IMR-90 (cell line): ENCODE data around the gene RIPK1. TPM values are rescaled to one million over a fixed set of nuclear protein-coding genes. Genes with fewer than 3 reads are reported as not detected.
A peak's percentile ranks its signal among the peaks of the same experiment; 100 is the strongest.

ENCODE experiments used
- ATAC-seq: fragments of 200-7000 bp; cut with Tn5 transposase; 2 replicates; pipeline ENCODE4 v1.9.1; 2020; ENCODE audit warnings: low read depth, mild to moderate bottlenecking, moderate library complexity
- BruUV-seq: library from RNA; stranded (reverse); fragments of 400-500 nt; replicated peaks from 2 replicates; lab custom pipeline; 2021; lab: Mats Ljungman, UMichigan
- CTCF ChIA-PET: fragments of 300-600 bp; formaldehyde crosslinking; extraction: SDS; loops from one replicate; lab custom pipeline; 2021; ENCODE audit warnings: antibody characterized with exemption; lab: Yijun Ruan, JAX
- POLR2A ChIA-PET: fragments of 300-600 bp; sonication (Branson Sonifier 250); formaldehyde crosslinking; loops from one replicate; lab custom pipeline; 2022; ENCODE audit warnings: antibody characterized with exemption; ENCODE audit not compliant: unreplicated experiment; lab: Charles Lee
- DNase-seq: peaks from one replicate; pipeline ENCODE4 v3.0.0; 2013
- H2AFZ ChIP-seq: replicated peaks from 2 replicates; pipeline ENCODE3; 2013; ENCODE audit warnings: low read length, mild to moderate bottlenecking; ENCODE audit not compliant: poor library complexity
- H2AK5ac ChIP-seq: 2 replicates; pipeline ENCODE4 v1.6.1; 2013; ENCODE audit warnings: low read depth, low read length, inconsistent platforms
- H2AK9ac ChIP-seq: replicated peaks from 2 replicates; pipeline ENCODE3; 2013; ENCODE audit warnings: mild to moderate bottlenecking, low read depth, low read length, moderate library complexity; ENCODE audit not compliant: poor library complexity
- H2BK120ac ChIP-seq: 2 replicates; pipeline ENCODE4 v1.6.1; 2013; ENCODE audit warnings: low read depth, low read length, inconsistent platforms
- H2BK15ac ChIP-seq: 3 replicates; pipeline ENCODE4 v1.6.1; 2013; ENCODE audit warnings: low read depth, low read length, inconsistent platforms
- H2BK20ac ChIP-seq: 2 replicates; pipeline ENCODE4 v1.6.1; 2013; ENCODE audit warnings: low read depth, mild to moderate bottlenecking, inconsistent platforms, low read length, moderate library complexity
- H2BK5ac ChIP-seq: 2 replicates; pipeline ENCODE4 v1.6.1; 2013; ENCODE audit warnings: mild to moderate bottlenecking, low read depth, low read length, inconsistent platforms; ENCODE audit not compliant: poor library complexity, severe bottlenecking
- H3K14ac ChIP-seq: replicated peaks from 2 replicates; pipeline ENCODE4 v1.6.1; 2013; ENCODE audit warnings: low read depth, low read length, inconsistent platforms
- H3K18ac ChIP-seq: 2 replicates; pipeline ENCODE4 v1.6.1; 2013; ENCODE audit warnings: low read depth, low read length, control low read depth
- H3K23ac ChIP-seq: 2 replicates; pipeline ENCODE4 v1.6.1; 2013; ENCODE audit warnings: low read depth, low read length, inconsistent platforms
- H3K27ac ChIP-seq: 2 replicates; pipeline ENCODE4 v1.5.1; 2013; ENCODE audit warnings: mild to moderate bottlenecking, control low read depth, low read length; ENCODE audit not compliant: insufficient read depth
- H3K27me3 ChIP-seq: 2 replicates; pipeline ENCODE4 v1.6.1; 2013; ENCODE audit warnings: low read length; ENCODE audit not compliant: control insufficient read depth, insufficient read depth
- H3K36me3 ChIP-seq: 2 replicates; pipeline ENCODE4 v1.6.1; 2013; ENCODE audit warnings: low read length, mixed read lengths; ENCODE audit not compliant: control insufficient read depth, insufficient read depth
- H3K4ac ChIP-seq: 2 replicates; pipeline ENCODE4 v1.6.1; 2013; ENCODE audit warnings: low read depth, low read length, inconsistent platforms
- H3K4me1 ChIP-seq: 2 replicates; pipeline ENCODE4 v1.6.1; 2013; ENCODE audit warnings: low read length, mixed read lengths; ENCODE audit not compliant: control insufficient read depth, insufficient read depth
- H3K4me2 ChIP-seq: 2 replicates; pipeline ENCODE4 v1.6.1; 2013; ENCODE audit warnings: low read depth, mild to moderate bottlenecking, control low read depth, low read length, moderate library complexity
- H3K4me3 ChIP-seq: 2 replicates; pipeline ENCODE4 v1.5.1; 2013; ENCODE audit warnings: low read depth, mild to moderate bottlenecking, control low read depth, low read length, moderate library complexity; ENCODE audit not compliant: insufficient read depth
- H3K56ac ChIP-seq: 2 replicates; pipeline ENCODE4 v1.6.1; 2013; ENCODE audit warnings: low read length, inconsistent platforms; ENCODE audit not compliant: insufficient read depth; ENCODE audit errors: extremely low read depth
- H3K79me1 ChIP-seq, 2 experiments: 2 replicates each; pipeline ENCODE4 v1.6.1; 2013; ENCODE audit warnings: low read length in 2 of 2, inconsistent platforms in 1 of 2, low read depth in 1 of 2
- H3K9ac ChIP-seq: 2 replicates; pipeline ENCODE4 v1.6.1; 2013; ENCODE audit warnings: low read depth, low read length, control low read depth
- H3K9me1 ChIP-seq: 2 replicates; pipeline ENCODE4 v1.6.1; 2013; ENCODE audit warnings: low read length, inconsistent platforms; ENCODE audit not compliant: insufficient read depth
- H3K9me3 ChIP-seq: 2 replicates; pipeline ENCODE4 v1.6.1; 2013; ENCODE audit warnings: low read length; ENCODE audit not compliant: control insufficient read depth, insufficient read depth
- H4K20me1 ChIP-seq: 2 replicates; pipeline ENCODE4 v1.6.1; 2013; ENCODE audit warnings: low read length, inconsistent platforms; ENCODE audit not compliant: insufficient read depth
- H4K5ac ChIP-seq: 2 replicates; pipeline ENCODE4 v1.6.1; 2013; ENCODE audit warnings: mild to moderate bottlenecking, low read depth, low read length, control low read depth
- H4K8ac ChIP-seq, 2 experiments: 2 replicates each; pipeline ENCODE4 v1.6.1; 2013; ENCODE audit warnings: low read depth in 2 of 2, low read length in 2 of 2, control low read depth in 1 of 2, inconsistent platforms in 1 of 2
- H4K91ac ChIP-seq: 2 replicates; pipeline ENCODE4 v1.6.1; 2013; ENCODE audit warnings: low read depth, low read length, inconsistent platforms; ENCODE audit not compliant: insufficient read depth
- BHLHE40 ChIP-seq: fragments of 150-350 bp; IDR thresholded peaks from 2 replicates; pipeline ENCODE4 v1.6.1; 2016; ENCODE audit warnings: mild to moderate bottlenecking, low read depth, low read length
- NFE2L2 ChIP-seq: fragments of 150-350 bp; IDR thresholded peaks from 2 replicates; pipeline ENCODE4 v1.6.1; 2016; ENCODE audit warnings: low read depth, mild to moderate bottlenecking, low read length
- RFX5 ChIP-seq: IDR thresholded peaks from 2 replicates; pipeline ENCODE4 v1.8.0; 2012; ENCODE audit warnings: low read depth, mild to moderate bottlenecking, low read length, moderate library complexity
- WGBS, 2 experiments: methylation state at CpG; one replicate each; pipeline versions ENCODE4 v1.1.5 to v1.1.7; 2013; ENCODE audit warnings: missing lambda C conversion rate in 2 of 2; ENCODE audit not compliant: insufficient read length in 1 of 2; ENCODE audit errors: extremely low coverage in 2 of 2; 5-methylcytosine and 5-hydroxymethylcytosine counted together
- dilution Hi-C: fragments of 300-500 bp; cut with HindIII; formaldehyde crosslinking; loops from one replicate; pipeline ENCODE4 v1.14.3; 2018; ENCODE audit warnings: low sequenced_read_pairs; ENCODE audit not compliant: unreplicated experiment
- in situ Hi-C: fragments of 300-500 bp; cut with MboI; formaldehyde crosslinking; loops from 3 replicates; pipeline ENCODE4 v1.14.3; 2019; ENCODE audit warnings: low sequenced_read_pairs, inconsistent platforms, mixed read lengths
- intact Hi-C: fragments of 100-400 bp; cut with micrococcal nuclease; formaldehyde crosslinking; loops from 2 replicates; pipeline ENCODE4 v1.10.0; 2022
- polyA plus RNA-seq, 3 experiments: library from polyadenylated mRNA; depleted of rRNA; stranded (reverse); fragments of >200 nt; gene quantifications; 2 replicates each; pipeline ENCODE4 v1.2.3, GENCODE V29; 2012; ENCODE audit warnings: low replicate concordance in 1 of 3
- total RNA-seq: library from RNA; depleted of rRNA; stranded (reverse); fragments of >200 nt; gene quantifications from 2 replicates; pipeline ENCODE4 v1.2.3, GENCODE V29; 2012

RIPK1 gene
- total and polyA plus RNA-seq, 2 of the 4 experiments (the other 2 are of a cell fraction) = 12.6 to 25.6 TPM

- Histone ChIP-seq H3K9me1 (no peaks in the 10 kb centered on the region), H2AK9ac (no peak overlapping the region), H3K79me1 (no peaks in the 10 kb centered on the region), H2AFZ (no peak overlapping the region), H3K4me3 (no peak overlapping the region), H3K9me3 (no peaks in the 10 kb centered on the region), H3K36me3 (no peaks in the 10 kb centered on the region), H3K27me3 (peaks cover 7% of the 10 kb centered on the region), H3K4ac (no peak overlapping the region), H3K18ac (no peak overlapping the region), H3K9ac (no peak overlapping the region), H4K20me1 (no peaks in the 10 kb centered on the region), H2BK5ac (no peak overlapping the region), H4K8ac (no peak overlapping the region), H3K4me2 (no peak overlapping the region), H2BK15ac (no peak overlapping the region), H4K91ac (no peak overlapping the region), H3K23ac (no peak overlapping the region), H3K27ac (no peak overlapping the region), H2AK5ac (no peak overlapping the region), H3K56ac (no peak overlapping the region), H3K4me1 (no peaks in the 10 kb centered on the region), H3K14ac (no peak overlapping the region), H2BK120ac (no peak overlapping the region), H4K5ac (no peak overlapping the region), H2BK20ac (no peak overlapping the region)
- intact Hi-C loops (no loop called here), dilution Hi-C loops (no loop called here), in situ Hi-C loops (no loop called here)
- TF ChIP-seq NFE2L2 (peak; percentile 14; the same call in 1 of the 2 replicates), BHLHE40 (peak; percentile 59), RFX5 (no peak)
- ChIA-PET CTCF (no interaction called here), POLR2A (no interaction called here)
- BruUV-seq = no TSS peak
- ATAC-seq (no peak), DNase-seq (peak; percentile 61)
- WGBS, 2 experiments = no CpG with 5 or more reads among the region's 3 CpGs
Measured at GRCh38 chr6:3032986-3033385, 35.3 kb upstream of the RIPK1 start.
